K562 (cell line): ENCODE measurements around the gene VIPR1. TPM values are rescaled to one million over a fixed set of nuclear protein-coding genes. Genes with fewer than 3 reads are reported as not detected.

Source experiments
- ATAC-seq: fragments of 200-7000 bp; cut with Tn5 transposase; 3 replicates; pipeline ENCODE4 v1.9.1; 2020; ENCODE audit warnings: moderate library complexity
- BruUV-seq: library from RNA; stranded (reverse); fragments of 400-500 nt; replicated peaks from 2 replicates; lab custom pipeline; 2021; lab: Mats Ljungman, UMichigan
- CTCF ChIA-PET: fragments of 300-600 bp; formaldehyde crosslinking; extraction: SDS; loops from one replicate; lab custom pipeline; 2021; ENCODE audit warnings: low intra/inter-chr PET ratio; lab: Yijun Ruan, JAX
- POLR2A ChIA-PET: fragments of 300-600, 350-650 bp; sonication (Branson Sonifier 250); formaldehyde crosslinking; extraction: SDS; loops from one replicate; lab custom pipeline; 2021; ENCODE audit warnings: antibody characterized with exemption, inconsistent platforms; lab: Yijun Ruan, JAX
- DNase-seq, 4 experiments: peaks; one replicate each; pipeline versions ENCODE4 v3.0.0 to v3.0.0-alpha.2; 2011 to 2018; ENCODE audit warnings: low spot score in 3 of 4, mixed read lengths in 3 of 4; ENCODE audit errors: extremely low read depth in 1 of 4
- FAIRE-seq: peaks from 2 replicates; lab custom pipeline; 2011; peaks lifted over from hg19 to GRCh38; lab: Jason Lieb, UNC
- H2AFZ ChIP-seq: 2 replicates; pipeline ENCODE4 v1.6.0; 2011; ENCODE audit warnings: low read depth, low read length, control low read depth, inconsistent platforms
- H3K27ac ChIP-seq: fragments of 200-600 bp; 3 replicates; pipeline ENCODE4 v1.8.0; 2011; ENCODE audit warnings: low read depth, mild to moderate bottlenecking, control low read depth, inconsistent platforms, low read length, moderate library complexity, mixed read lengths; ENCODE audit errors: extremely low read depth
- H3K27me3 ChIP-seq, 2 experiments: fragments of 300-600 bp in 1 of 2; 2 replicates in 1 of 2; 3 replicates in 1 of 2; pipeline versions ENCODE4 v1.6.0 to v1.8.0; 2011; ENCODE audit warnings: inconsistent platforms in 2 of 2, low read length in 2 of 2, mild to moderate bottlenecking in 1 of 2, mixed read lengths in 1 of 2, moderate library complexity in 1 of 2; ENCODE audit not compliant: control insufficient read depth in 2 of 2, insufficient read depth in 2 of 2
- H3K36me3 ChIP-seq: fragments of 300-600 bp; 3 replicates; pipeline ENCODE4 v1.8.0; 2011; ENCODE audit warnings: mild to moderate bottlenecking, low read length, inconsistent platforms; ENCODE audit not compliant: control insufficient read depth, insufficient read depth
- H3K4me1 ChIP-seq, 2 experiments: fragments of 200-600 bp in 1 of 2; replicated peaks in 1 of 2; 2 replicates in 1 of 2; 3 replicates in 1 of 2; pipeline versions ENCODE4 v1.5.1 to v1.8.0; 2011; ENCODE audit warnings: inconsistent platforms in 2 of 2, low read length in 2 of 2, mild to moderate bottlenecking in 1 of 2, mixed read lengths in 1 of 2, moderate library complexity in 1 of 2; ENCODE audit not compliant: control insufficient read depth in 2 of 2, insufficient read depth in 2 of 2
- H3K4me2 ChIP-seq: 2 replicates; pipeline ENCODE4 v1.6.1; 2011; ENCODE audit warnings: low read length, control low read depth, inconsistent platforms, mixed read lengths; ENCODE audit not compliant: insufficient read depth
- H3K4me3 ChIP-seq: fragments of 200-600 bp; sonication (generic), shearing (Covaris generic); 2 replicates; pipeline ENCODE4 v1.5.1; 2016; ENCODE audit warnings: control low read depth, inconsistent platforms
- H3K79me2 ChIP-seq: fragments of 200-600 bp; 3 replicates; pipeline ENCODE4 v1.8.0; 2011; ENCODE audit warnings: low read length, inconsistent platforms; ENCODE audit not compliant: control insufficient read depth, insufficient read depth
- H3K9ac ChIP-seq, 2 experiments: 2 replicates each; pipeline versions ENCODE4 v1.6.0 to v1.6.1; 2011; ENCODE audit warnings: low read depth in 2 of 2, low read length in 2 of 2, control low read depth in 1 of 2, inconsistent platforms in 1 of 2, mild to moderate bottlenecking in 1 of 2, mixed read lengths in 1 of 2; ENCODE audit not compliant: insufficient read depth in 1 of 2
- H3K9me1 ChIP-seq: one replicate; pipeline ENCODE4 v1.6.0; 2011; ENCODE audit warnings: inconsistent platforms, mild to moderate bottlenecking, low read length, moderate library complexity; ENCODE audit not compliant: control insufficient read depth, insufficient read depth
- H3K9me3 ChIP-seq: replicated peaks from 2 replicates; pipeline ENCODE4 v1.5.1; 2011; ENCODE audit warnings: low read depth, low read length, inconsistent platforms; ENCODE audit not compliant: control insufficient read depth, insufficient read depth
- H4K20me1 ChIP-seq: replicated peaks from 2 replicates; pipeline ENCODE4 v1.6.1; 2011; ENCODE audit warnings: low read length, inconsistent platforms, mixed read lengths; ENCODE audit not compliant: control insufficient read depth, insufficient read depth
- TFAM ChIP-seq: fragments of 250-450 bp; sonication (Bioruptor Pico); conservative IDR thresholded peaks from 2 replicates; pipeline ENCODE4 v1.5.0; 2021; ENCODE audit warnings: mild to moderate bottlenecking, moderate library complexity
- ZFP1 ChIP-seq: fragments of 450-650 bp; formaldehyde crosslinking; IDR thresholded peaks from 2 replicates; pipeline ENCODE4 v1.4.0; 2020; ENCODE audit warnings: mild to moderate bottlenecking, mixed read lengths
- ZFP36 ChIP-seq: fragments of 150-350 bp; IDR thresholded peaks from 2 replicates; pipeline ENCODE4 v1.6.1; 2018; ENCODE audit warnings: low read length, low read depth; ENCODE audit not compliant: partially characterized antibody
- ZNF311 ChIP-seq: fragments of 250-450 bp; sonication (Bioruptor Pico); IDR thresholded peaks from 2 replicates; pipeline ENCODE4 v1.4.0; 2020; ENCODE audit warnings: mild to moderate bottlenecking, moderate library complexity
- WGBS: fragments of 100-300 bp; shearing (Covaris generic); methylation state at CpG from one replicate; pipeline ENCODE4 v1.1.6; 2016; ENCODE audit warnings: low coverage, mixed read lengths; ENCODE audit not compliant: insufficient coverage; ENCODE audit errors: missing lambda C conversion rate; 5-methylcytosine and 5-hydroxymethylcytosine counted together
- in situ Hi-C: fragments of 300-500 bp; cut with MboI; formaldehyde crosslinking; loops from 4 replicates; pipeline ENCODE4 v1.15.0; 2018; ENCODE audit warnings: inconsistent platforms, mixed read lengths
- intact Hi-C: fragments of 100-400 bp; cut with micrococcal nuclease; formaldehyde crosslinking; loops from 2 replicates; pipeline ENCODE4 v1.14.2; 2022
- polyA plus RNA-seq, 8 experiments: library from polyadenylated mRNA; depleted of rRNA in 4 of 8; stranded (reverse) in 5 of 8; unstranded in 3 of 8; fragments of >200 nt; fragmentation: Nextera tagmentation in 2 of 8; fragmentation: Illumina TruSeq in 1 of 8; extraction: Ambion mirVana in 2 of 8; extraction: Trizol in 1 of 8; gene quantifications; 2 replicates each; pipeline versions ENCODE4 v1.2.1 to v1.2.3, GENCODE V29; 2011 to 2014; ENCODE audit warnings: inconsistent platforms in 1 of 8, missing spikeins in 1 of 8
- total RNA-seq, 7 experiments: library from RNA; depleted of rRNA in 6 of 7; stranded (reverse); fragments of >200 nt in 6 of 7; fragmentation: Illumina TruSeq in 2 of 7; extraction: Trizol in 2 of 7; gene quantifications; 2 replicates each; pipeline versions ENCODE4 v1.2.1 to v1.2.3, GENCODE V29; 2011 to 2021; ENCODE audit warnings: low replicate concordance in 1 of 7

VIPR1 gene
- total and polyA plus RNA-seq, 9 of the 15 experiments (the other 6 are each of a cell fraction or from before 2014, with no cell fraction given): 0.04 to 0.38 (median 0.12) TPM; not detected in 3

GRCh38 chr3:42498791-42499477 lies 3.5 kb upstream of the VIPR1 start:
- Histone ChIP-seq H3K79me2 (no peaks in the 10 kb centered on the region), H3K4me3 (no peak overlapping the region), H2AFZ (no peak overlapping the region), H3K27me3 (peaks cover 27 to 63% of the 10 kb centered on the region in 2 experiments), H3K4me2 (no peak overlapping the region), H3K9me3 (no peaks in the 10 kb centered on the region), H3K9ac (0 out of 4 replicates have a peak overlapping the region, but pooled peaks of 1 of the 2 experiments have one; percentile 19), H3K36me3 (no peaks in the 10 kb centered on the region), H3K9me1 (no peaks in the 10 kb centered on the region), H3K27ac (no peak overlapping the region), H4K20me1 (peaks cover 29% of the 10 kb centered on the region), H3K4me1 (peaks cover 0 to 22% of the 10 kb centered on the region in 2 experiments; a peak in 4 of 5 replicates)
- POLR2A ChIA-PET: no interaction called here
- WGBS: under 1% methylated on average over 13 of the region's 13 CpGs
- CTCF ChIA-PET: no interaction called here
- DNase-seq (no peak), FAIRE-seq (no peak), ATAC-seq (no peak)
- TF ChIP-seq ZNF311 (CRISPR knock-in tag): no peak
- TF ChIP-seq ZFP1 (CRISPR knock-in tag): no peak
- intact Hi-C loops (no loop called here), in situ Hi-C loops (no loop called here)
- BruUV-seq: no TSS peak

GRCh38 chr3:42499478-42499871 lies 3.0 kb upstream of the VIPR1 start:
- no peak for DNase-seq

More at GRCh38 chr3:42499478-42499871, 3.0 kb upstream of the VIPR1 start:
- ATAC-seq (no peak), FAIRE-seq (no peak)
- CTCF ChIA-PET: no interaction called here
- no TSS peak for BruUV-seq
- Histone ChIP-seq H3K4me1 (peaks cover 4 to 22% of the 10 kb centered on the region in 2 experiments; a peak in 4 of 5 replicates), H3K9me1 (no peaks in the 10 kb centered on the region), H3K27me3 (peaks cover 27 to 63% of the 10 kb centered on the region in 2 experiments), H4K20me1 (peaks cover 30% of the 10 kb centered on the region), H3K79me2 (no peaks in the 10 kb centered on the region), H3K36me3 (no peaks in the 10 kb centered on the region), H3K4me2 (no peak overlapping the region), H3K27ac (no peak overlapping the region), H3K9ac (no peak overlapping the region), H3K9me3 (no peaks in the 10 kb centered on the region), H2AFZ (no peak overlapping the region), H3K4me3 (no peak overlapping the region)
- intact Hi-C loops: no loop called here
- in situ Hi-C loops: no loop called here
- TF ChIP-seq TFAM: no peak
- TF ChIP-seq ZFP36: peak; percentile 49
- POLR2A ChIA-PET: no interaction called here
- WGBS: 4% methylated on average over 3 of the region's 3 CpGs
